ENCODE data around the gene CHEK1. TPM values are rescaled to one million over a fixed set of nuclear protein-coding genes. Genes with fewer than 3 reads are reported as not detected.

The CHEK1 gene
- total and polyA plus RNA-seq, 2 of the 4 experiments (the other 2 are of a cell fraction), result 16.0 to 22.6 TPM

DNA sequence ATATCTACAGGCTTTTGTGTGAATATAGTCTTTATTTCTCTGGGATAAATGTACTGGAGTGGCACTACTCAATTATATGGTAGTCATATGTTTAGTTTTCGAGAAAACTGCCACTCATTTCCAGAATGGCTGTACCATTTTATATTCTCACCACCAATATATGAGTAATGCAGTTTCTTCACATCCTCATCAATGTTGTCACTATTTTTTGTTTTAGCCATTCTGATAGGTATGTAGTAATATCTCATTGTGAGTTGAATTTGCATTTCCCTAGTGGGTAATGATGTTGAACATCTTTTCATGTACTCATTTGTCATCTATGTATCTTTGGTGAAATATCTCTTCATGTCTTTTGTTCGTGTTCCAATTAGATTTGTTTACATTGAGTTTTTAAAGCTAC lies 37.7 kb downstream of the CHEK1 start:
- in situ Hi-C loops (cut with MboI; ENCODE audit: low sequenced_read_pairs) (no loop called here), intact Hi-C loops (cut with micrococcal nuclease) (no loop called here)

More for the DNA sequence above, 37.7 kb downstream of the CHEK1 start:
- Histone ChIP-seq H3K18ac (ENCODE audit: low read depth, low read length) (no peak overlapping the region), H3K14ac (replicated peaks; ENCODE audit: low read depth, low read length) (no peak overlapping the region), H2BK120ac (ENCODE audit: low read depth, low read length) (no peak overlapping the region), H3K36me3 (ENCODE audit: control insufficient read depth, insufficient read depth, low read length) (peaks cover 3% of the 10 kb centered on the region; the same call in 1 of the 2 replicates), H2AFZ (replicated peaks; ENCODE audit: low read length, poor library complexity) (no peak overlapping the region), H4K8ac (ENCODE audit: low read depth in 2 of 2, low read length in 2 of 2) (no peak overlapping the region), H4K91ac (ENCODE audit: insufficient read depth, low read depth, low read length) (no peak overlapping the region), H3K4me3 (ENCODE audit: insufficient read depth, low read depth, low read length) (no peak overlapping the region), H3K27me3 (ENCODE audit: control insufficient read depth, insufficient read depth, low read length) (no peaks in the 10 kb centered on the region), H3K9ac (ENCODE audit: low read depth, low read length) (no peak overlapping the region), H3K4me1 (ENCODE audit: control insufficient read depth, insufficient read depth, low read length) (no peaks in the 10 kb centered on the region), H3K79me1 (ENCODE audit: low read depth in 1 of 2, low read length in 2 of 2) (peaks cover 3% of the 10 kb centered on the region in 2 experiments; a peak in 3 of 4 replicates), H2BK15ac (ENCODE audit: low read depth, low read length) (no peak overlapping the region), H3K23ac (ENCODE audit: low read depth, low read length) (no peak overlapping the region), H3K56ac (ENCODE audit: extremely low read depth, insufficient read depth, low read length) (no peak overlapping the region), H3K4ac (ENCODE audit: low read depth, low read length) (no peak overlapping the region), H2BK5ac (ENCODE audit: low read depth, low read length, poor library complexity, severe bottlenecking) (no peak overlapping the region), H2AK9ac (replicated peaks; ENCODE audit: low read depth, low read length, poor library complexity) (no peak overlapping the region), H2BK20ac (ENCODE audit: low read depth, low read length) (no peak overlapping the region), H3K27ac (ENCODE audit: insufficient read depth, low read length) (no peak overlapping the region), H4K5ac (ENCODE audit: low read depth, low read length) (no peak overlapping the region), H3K9me1 (ENCODE audit: insufficient read depth, low read length) (no peaks in the 10 kb centered on the region), H4K20me1 (ENCODE audit: insufficient read depth, low read length) (no peaks in the 10 kb centered on the region), H2AK5ac (ENCODE audit: low read depth, low read length) (no peak overlapping the region), H3K4me2 (ENCODE audit: low read depth, low read length) (no peak overlapping the region), H3K9me3 (ENCODE audit: control insufficient read depth, insufficient read depth, low read length) (no peaks in the 10 kb centered on the region)
- no peak for ATAC-seq (ENCODE audit: low read depth)
- dilution Hi-C loops (cut with HindIII; ENCODE audit: low sequenced_read_pairs, unreplicated experiment), result no loop called here
- TF ChIP-seq NFE2L2 (IDR thresholded peaks at IDR 0.05; ENCODE audit: low read depth, low read length) (no peak), MXI1 (IDR thresholded peaks at IDR 0.05; ENCODE audit: borderline replicate concordance, low read depth, low read length) (no peak), RAD21 (IDR thresholded peaks at IDR 0.05; ENCODE audit: low read length) (no peak), MAFK (IDR thresholded peaks at IDR 0.05; ENCODE audit: low read depth, low read length) (no peak), CHD1 (IDR thresholded peaks at IDR 0.05; ENCODE audit: low read depth, low read length) (no peak), POLR2A (IDR thresholded peaks at IDR 0.05; ENCODE audit: low read depth, low read length) (no peak), RCOR1 (IDR thresholded peaks at IDR 0.05; ENCODE audit: insufficient replicate concordance, low read length) (no peak), CEBPB (IDR thresholded peaks at IDR 0.05; ENCODE audit: low read depth, low read length) (no peak), RFX5 (IDR thresholded peaks at IDR 0.05; ENCODE audit: low read depth, low read length) (no peak), FOS (IDR thresholded peaks at IDR 0.05; ENCODE audit: low read depth, low read length) (no peak), SMC3 (IDR thresholded peaks at IDR 0.05; ENCODE audit: low read depth, low read length) (no peak), BHLHE40 (IDR thresholded peaks at IDR 0.05; ENCODE audit: low read depth, low read length) (no peak), MAZ (IDR thresholded peaks at IDR 0.05; ENCODE audit: borderline replicate concordance, low read depth, low read length) (no peak)
- TF ChIP-seq, protein P1, sequence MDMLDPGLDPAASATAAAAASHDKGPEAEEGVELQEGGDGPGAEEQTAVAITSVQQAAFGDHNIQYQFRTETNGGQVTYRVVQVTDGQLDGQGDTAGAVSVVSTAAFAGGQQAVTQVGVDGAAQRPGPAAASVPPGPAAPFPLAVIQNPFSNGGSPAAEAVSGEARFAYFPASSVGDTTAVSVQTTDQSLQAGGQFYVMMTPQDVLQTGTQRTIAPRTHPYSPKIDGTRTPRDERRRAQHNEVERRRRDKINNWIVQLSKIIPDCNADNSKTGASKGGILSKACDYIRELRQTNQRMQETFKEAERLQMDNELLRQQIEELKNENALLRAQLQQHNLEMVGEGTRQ (IDR thresholded peaks at IDR 0.05; ENCODE audit: low read depth, low read length), result no peak
- TF ChIP-seq, protein P2, sequence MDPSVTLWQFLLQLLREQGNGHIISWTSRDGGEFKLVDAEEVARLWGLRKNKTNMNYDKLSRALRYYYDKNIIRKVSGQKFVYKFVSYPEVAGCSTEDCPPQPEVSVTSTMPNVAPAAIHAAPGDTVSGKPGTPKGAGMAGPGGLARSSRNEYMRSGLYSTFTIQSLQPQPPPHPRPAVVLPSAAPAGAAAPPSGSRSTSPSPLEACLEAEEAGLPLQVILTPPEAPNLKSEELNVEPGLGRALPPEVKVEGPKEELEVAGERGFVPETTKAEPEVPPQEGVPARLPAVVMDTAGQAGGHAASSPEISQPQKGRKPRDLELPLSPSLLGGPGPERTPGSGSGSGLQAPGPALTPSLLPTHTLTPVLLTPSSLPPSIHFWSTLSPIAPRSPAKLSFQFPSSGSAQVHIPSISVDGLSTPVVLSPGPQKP (IDR thresholded peaks at IDR 0.05; ENCODE audit: borderline replicate concordance, low read depth, low read length), result no peak
- TF ChIP-seq, protein P3, sequence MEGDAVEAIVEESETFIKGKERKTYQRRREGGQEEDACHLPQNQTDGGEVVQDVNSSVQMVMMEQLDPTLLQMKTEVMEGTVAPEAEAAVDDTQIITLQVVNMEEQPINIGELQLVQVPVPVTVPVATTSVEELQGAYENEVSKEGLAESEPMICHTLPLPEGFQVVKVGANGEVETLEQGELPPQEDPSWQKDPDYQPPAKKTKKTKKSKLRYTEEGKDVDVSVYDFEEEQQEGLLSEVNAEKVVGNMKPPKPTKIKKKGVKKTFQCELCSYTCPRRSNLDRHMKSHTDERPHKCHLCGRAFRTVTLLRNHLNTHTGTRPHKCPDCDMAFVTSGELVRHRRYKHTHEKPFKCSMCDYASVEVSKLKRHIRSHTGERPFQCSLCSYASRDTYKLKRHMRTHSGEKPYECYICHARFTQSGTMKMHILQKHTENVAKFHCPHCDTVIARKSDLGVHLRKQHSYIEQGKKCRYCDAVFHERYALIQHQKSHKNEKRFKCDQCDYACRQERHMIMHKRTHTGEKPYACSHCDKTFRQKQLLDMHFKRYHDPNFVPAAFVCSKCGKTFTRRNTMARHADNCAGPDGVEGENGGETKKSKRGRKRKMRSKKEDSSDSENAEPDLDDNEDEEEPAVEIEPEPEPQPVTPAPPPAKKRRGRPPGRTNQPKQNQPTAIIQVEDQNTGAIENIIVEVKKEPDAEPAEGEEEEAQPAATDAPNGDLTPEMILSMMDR (conservative IDR thresholded peaks at IDR 0.05; ENCODE audit: low read depth, low read length), result no peak
- no CpG with 5 or more reads among the region's 2 CpGs for WGBS, 2 experiments (ENCODE audit: extremely low coverage in 2 of 2, insufficient read length in 1 of 2)
- POLR2A ChIA-PET (ENCODE audit: unreplicated experiment), result no interaction called here
- no peak for DNase-seq
- BruUV-seq (replicated peaks), result no TSS peak
- CTCF ChIA-PET, result interaction anchor here (0.7 kb wide), 1 partner anchor 17 kb away, joined by 3 read pairs; no protein-coding TSS in a partner anchor

All from IMR-90 (cell line).